Right lobe of liver (tissue), 6 donors: ENCODE measurements around the gene USP7. TPM values are rescaled to one million over a fixed set of nuclear protein-coding genes. Genes with fewer than 3 reads are reported as not detected.
A peak's percentile ranks its signal among the peaks of the same experiment; 100 is the strongest.

ENCODE experiments used
- ATAC-seq, 4 donors: fragments of 200-7000 bp; cut with Tn5 transposase; one replicate each; pipeline ENCODE4 v1.9.1; 2020; ENCODE audit warnings: mild to moderate bottlenecking in 4 of 4, moderate library complexity in 4 of 4
- DNase-seq, 3 donors: peaks; one replicate each; pipeline ENCODE4 v3.0.0-alpha.2; 2020
- H3K27ac ChIP-seq, 3 donors: fragments of 200-600 bp; one replicate each; pipeline ENCODE4 v1.8.0; 2022
- H3K27me3 ChIP-seq, 2 donors: fragments of 200-600 bp; one replicate each; pipeline ENCODE4 v1.8.0; 2022
- H3K36me3 ChIP-seq, 4 donors: fragments of 200-600 bp; sonication (generic) in 1 of 4; one replicate each; pipeline versions ENCODE4 v1.5.1 to v1.8.0; 2017 to 2022; ENCODE audit warnings: control low read depth in 1 of 4
- H3K4me1 ChIP-seq, 4 donors: fragments of 200-600 bp; sonication (generic) in 1 of 4; one replicate each; pipeline versions ENCODE4 v1.5.1 to v1.8.0; 2017 to 2022; ENCODE audit warnings: control low read depth in 1 of 4
- H3K4me3 ChIP-seq, 3 donors: fragments of 200-600 bp; one replicate each; pipeline ENCODE4 v1.8.0; 2022
- H3K9me3 ChIP-seq, 4 donors: fragments of 200-600 bp; sonication (generic) in 1 of 4; one replicate each; pipeline versions ENCODE4 v1.5.1 to v1.8.0; 2017 to 2022; ENCODE audit warnings: control low read depth in 1 of 4
- POLR2A ChIP-seq: fragments of 450-650 bp; IDR thresholded peaks from one replicate; pipeline ENCODE4 v1.6.1; 2017; ENCODE audit warnings: antibody characterized with exemption, mild to moderate bottlenecking
- WGBS: methylation state at CpG from one replicate; pipeline ENCODE4 v1.1.6; 2018; ENCODE audit warnings: low coverage, low lambda C conversion rate; ENCODE audit not compliant: insufficient coverage; ENCODE audit errors: missing lambda C conversion rate; 5-methylcytosine and 5-hydroxymethylcytosine counted together
- intact Hi-C, 2 donors: fragments of 100-400 bp; cut with DNase I; formaldehyde crosslinking; loops; one replicate each; pipeline versions ENCODE4 v1.11.2 to v1.14.1; 2022
- total RNA-seq, 6 experiments: library from RNA; depleted of rRNA in 2 of 6; stranded (reverse); fragments of >200 nt in 2 of 6; fragmentation: NEBNext Ultra II Directional in 3 of 6; extraction: Animal tissue kit (Norgen Biotek cat#: 25700) in 3 of 6; gene quantifications; one replicate each; pipeline versions ENCODE4 v1.1.0 to v1.2.4, GENCODE V29; 2016 to 2023
- TF ChIP-seq, protein P1 (sequence below), 4 donors: fragments of 200-600 bp in 3 of 4; fragments of 450-650 bp in 1 of 4; IDR thresholded peaks; one replicate each; pipeline versions ENCODE4 v1.5.1 to v1.8.0; 2016 to 2022; ENCODE audit warnings: antibody characterized with exemption in 4 of 4, mild to moderate bottlenecking in 2 of 4
- donor health status: DM: no; HTN: yes; CAD: no.
- donor health status: DM: no; HTN: no; CAD: no.
- donor health status: DM: no; HTN: no; CAD: no.
- donor health status: DM: no; HTN: yes; CAD: no.
- donor health status: DM: no; HTN: yes; CAD: no.

The USP7 gene
- total RNA-seq, 6 experiments from 2014 or later, result 46.8 to 55.8 (median 49.1) TPM

DNA sequence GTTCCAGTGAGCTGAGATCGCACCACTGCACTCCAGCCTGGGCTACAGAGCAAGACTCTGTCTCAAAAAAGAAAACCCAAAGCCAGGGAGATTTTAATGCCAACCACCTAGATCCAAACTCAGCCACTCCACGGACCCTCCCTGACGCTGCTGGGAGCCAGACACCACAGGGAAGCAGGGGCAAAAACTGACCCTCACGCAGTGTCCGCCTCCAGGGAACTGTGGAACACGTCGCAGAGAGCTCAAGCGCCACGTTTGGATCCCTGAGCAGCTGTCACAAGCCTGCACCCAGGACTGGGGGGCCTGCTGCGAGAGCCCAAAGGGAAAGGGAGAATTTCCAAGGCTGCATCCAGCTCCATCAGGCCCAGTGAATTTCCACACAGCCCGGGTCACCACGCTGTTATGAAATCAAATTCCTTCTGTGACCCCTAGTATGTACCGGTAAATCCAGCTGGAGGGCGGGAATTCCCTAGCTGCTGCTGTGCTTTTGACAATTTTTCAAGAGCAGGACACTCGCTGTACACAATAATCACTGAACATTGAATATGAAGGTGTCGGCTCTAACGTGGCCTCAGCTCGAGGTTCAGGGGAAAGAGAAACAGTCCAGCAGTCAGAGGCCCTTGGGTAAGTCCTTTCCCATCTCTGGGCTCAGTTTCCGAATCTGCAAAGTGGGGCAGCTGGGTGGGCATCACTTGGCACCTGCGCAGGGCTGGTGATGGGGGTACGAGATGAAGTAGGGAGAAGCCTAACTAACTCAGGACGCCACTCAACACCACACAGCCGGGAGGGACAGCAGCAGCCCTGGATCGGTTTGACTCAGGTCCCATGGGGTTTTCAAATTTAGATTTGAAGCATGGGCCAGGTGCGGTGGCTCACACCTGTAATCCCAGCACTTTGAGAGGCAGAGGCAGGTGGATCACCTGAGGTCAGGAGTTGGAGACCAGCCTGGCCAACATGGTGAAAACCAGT, 103.5 kb downstream of the USP7 start:
- H3K27ac ChIP-seq, result peak overlapping the region; percentile 57 to 89 (median 85)
- peaks cover 0 to 57% (median 24%) of the 10 kb centered on the region in 4 donors for H3K4me1 ChIP-seq
- peaks cover 0 to 10% (median 5%) of the 10 kb centered on the region in 4 donors for H3K36me3 ChIP-seq
- H3K9me3 ChIP-seq, result no peaks in the 10 kb centered on the region
- H3K27me3 ChIP-seq, result no peaks in the 10 kb centered on the region
- ATAC-seq, result peak; percentile 21 to 40 (median 24)
- peak; percentile 65 to 83 (median 76) for DNase-seq
- WGBS, result 16% methylated on average over 15 of the region's 25 CpGs
- TF ChIP-seq, protein P1, sequence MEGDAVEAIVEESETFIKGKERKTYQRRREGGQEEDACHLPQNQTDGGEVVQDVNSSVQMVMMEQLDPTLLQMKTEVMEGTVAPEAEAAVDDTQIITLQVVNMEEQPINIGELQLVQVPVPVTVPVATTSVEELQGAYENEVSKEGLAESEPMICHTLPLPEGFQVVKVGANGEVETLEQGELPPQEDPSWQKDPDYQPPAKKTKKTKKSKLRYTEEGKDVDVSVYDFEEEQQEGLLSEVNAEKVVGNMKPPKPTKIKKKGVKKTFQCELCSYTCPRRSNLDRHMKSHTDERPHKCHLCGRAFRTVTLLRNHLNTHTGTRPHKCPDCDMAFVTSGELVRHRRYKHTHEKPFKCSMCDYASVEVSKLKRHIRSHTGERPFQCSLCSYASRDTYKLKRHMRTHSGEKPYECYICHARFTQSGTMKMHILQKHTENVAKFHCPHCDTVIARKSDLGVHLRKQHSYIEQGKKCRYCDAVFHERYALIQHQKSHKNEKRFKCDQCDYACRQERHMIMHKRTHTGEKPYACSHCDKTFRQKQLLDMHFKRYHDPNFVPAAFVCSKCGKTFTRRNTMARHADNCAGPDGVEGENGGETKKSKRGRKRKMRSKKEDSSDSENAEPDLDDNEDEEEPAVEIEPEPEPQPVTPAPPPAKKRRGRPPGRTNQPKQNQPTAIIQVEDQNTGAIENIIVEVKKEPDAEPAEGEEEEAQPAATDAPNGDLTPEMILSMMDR (IDR thresholded peaks at IDR 0.05), result no peak
- TF ChIP-seq POLR2A, result peak; percentile 22
- peak overlapping the region; percentile 29 to 52 (median 40) for H3K4me3 ChIP-seq
- intact Hi-C loops, result loop anchor here in 1 of 2 donors (10.0 kb wide), 1 partner anchor 55 kb away; no protein-coding TSS in a partner anchor

GRCh38 chr16:8858994-8859912, 104.5 kb downstream of the USP7 start:
- Histone ChIP-seq H3K4me1 (peaks cover 0 to 48% (median 19%) of the 10 kb centered on the region in 4 donors), H3K27me3 (no peaks in the 10 kb centered on the region), H3K27ac (peak overlapping the region; percentile 40 to 89 (median 40)), H3K36me3 (peaks cover 0 to 15% (median 10%) of the 10 kb centered on the region in 4 donors), H3K4me3 (peak overlapping the region in 2 of 3 donors; percentile 29 to 52), H3K9me3 (no peaks in the 10 kb centered on the region)
- WGBS, result 88% methylated on average over 7 of the region's 31 CpGs
- TF ChIP-seq, protein P1 (IDR thresholded peaks at IDR 0.05), result no peak
- no peak for TF ChIP-seq POLR2A
- no peak for ATAC-seq
- peak in 1 of 3 donors; percentile 46 for DNase-seq
- intact Hi-C loops, result no loop called here

GRCh38 chr16:8855972-8856371, 107.7 kb downstream of the USP7 start:
- H3K9me3 ChIP-seq, result no peaks in the 10 kb centered on the region
- TF ChIP-seq POLR2A, result no peak
- TF ChIP-seq, protein P1 (IDR thresholded peaks at IDR 0.05), result no peak
- H3K27me3 ChIP-seq, result no peaks in the 10 kb centered on the region
- no peak for ATAC-seq
- no peak overlapping the region for H3K4me3 ChIP-seq
- peaks cover 0 to 30% (median 9%) of the 10 kb centered on the region in 4 donors for H3K4me1 ChIP-seq
- peaks cover 0 to 21% (median 10%) of the 10 kb centered on the region in 4 donors for H3K36me3 ChIP-seq
- intact Hi-C loops, result no loop called here
- 91% methylated on average over 1 of the region's 5 CpGs for whole genome bisulfite sequencing
- no peak for DNase-seq
- no peak overlapping the region for H3K27ac ChIP-seq

DNA sequence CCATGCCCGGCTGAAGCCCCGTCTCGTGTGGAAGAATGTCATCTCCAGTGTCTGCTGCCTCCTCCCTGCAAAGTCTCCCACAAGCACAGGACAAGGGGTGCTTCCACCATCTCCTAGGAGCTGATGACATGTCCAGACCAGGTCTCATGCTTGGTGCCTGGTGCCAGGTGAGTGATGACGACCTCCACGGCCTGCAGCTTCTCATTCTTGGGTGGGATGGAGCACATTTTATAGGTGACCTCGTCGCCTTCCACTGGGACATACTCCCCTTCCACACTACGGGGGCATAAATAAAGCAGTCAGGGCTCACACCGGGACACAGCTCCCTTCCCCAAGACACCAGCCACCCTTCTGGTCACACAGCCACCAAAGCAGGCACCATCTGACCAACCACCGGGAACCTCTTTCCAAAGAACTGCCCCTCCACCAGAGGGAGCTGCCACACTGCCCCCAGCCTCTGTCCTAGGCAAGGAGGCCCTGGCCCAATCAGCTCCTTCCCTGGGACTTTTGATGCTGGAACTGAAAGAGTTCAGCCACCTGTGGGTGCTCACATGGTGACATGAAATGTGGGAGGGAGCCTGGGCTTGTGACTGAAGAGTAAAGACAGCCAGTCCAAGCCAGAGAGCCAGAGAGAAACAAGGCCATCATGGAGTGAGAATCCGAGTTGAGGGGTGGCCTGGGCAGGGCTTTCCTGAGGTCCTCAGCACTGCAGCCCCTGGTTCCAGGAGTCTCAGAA, 108.5 kb downstream of the USP7 start:
- Histone ChIP-seq H3K27ac (no peak overlapping the region), H3K4me3 (no peak overlapping the region), H3K36me3 (peaks cover 0 to 21% (median 10%) of the 10 kb centered on the region in 4 donors), H3K4me1 (peaks cover 0 to 30% (median 12%) of the 10 kb centered on the region in 4 donors), H3K9me3 (no peaks in the 10 kb centered on the region), H3K27me3 (no peaks in the 10 kb centered on the region)
- intact Hi-C loops, result no loop called here
- TF ChIP-seq POLR2A, result no peak
- TF ChIP-seq, protein P1 (IDR thresholded peaks at IDR 0.05), result peak; percentile 16 to 38 (median 28)
- 89% methylated on average over 4 of the region's 11 CpGs for WGBS
- DNase-seq (no peak), ATAC-seq (peak in 2 of 4 donors; percentile 2 to 5)
